Adrenal gland (tissue), 12 donors: ENCODE data around the gene COPS6. TPM values are rescaled to one million over a fixed set of nuclear protein-coding genes. Genes with fewer than 3 reads are reported as not detected.

Source experiments
- DNase-seq, 7 donors: peaks; one replicate each; pipeline ENCODE4 v3.0.0-alpha.2; 2019 to 2020
- H3K27ac ChIP-seq, 5 donors: fragments of 200-600 bp; sonication (generic) in 4 of 5; 1 replicate in 3 of 5; 2 replicates in 2 of 5; pipeline versions ENCODE4 v1.5.1 to v1.8.0; 2016 to 2020; ENCODE audit warnings: mild to moderate bottlenecking in 1 of 5
- H3K27me3 ChIP-seq: fragments of 200-600 bp; 2 replicates; pipeline ENCODE4 v1.8.0; 2021
- H3K36me3 ChIP-seq, 2 donors: fragments of 200-600 bp; replicated peaks in 1 of 2; 1 replicate in 1 of 2; 2 replicates in 1 of 2; pipeline versions ENCODE4 v1.5.1 to v1.8.0; 2018 to 2022
- H3K4me1 ChIP-seq, 2 donors: fragments of 200-600 bp; replicated peaks in 1 of 2; 1 replicate in 1 of 2; 2 replicates in 1 of 2; pipeline versions ENCODE4 v1.5.1 to v1.8.0; 2018 to 2021
- H3K4me3 ChIP-seq, 4 donors: fragments of 200-600 bp; sonication (generic) in 3 of 4; one replicate each; pipeline ENCODE4 v1.5.1; 2016 to 2018
- H3K9me3 ChIP-seq, 3 donors: fragments of 200-600 bp; sonication (generic) in 1 of 3; replicated peaks in 1 of 3; 1 replicate in 2 of 3; 2 replicates in 1 of 3; pipeline versions ENCODE4 v1.5.1 to v1.8.0; 2016 to 2021
- POLR2A ChIP-seq, 2 donors: fragments of 450-650 bp; IDR thresholded peaks; one replicate each; pipeline ENCODE4 v1.6.1; 2017; ENCODE audit warnings: antibody characterized with exemption in 2 of 2, mild to moderate bottlenecking in 2 of 2, moderate library complexity in 1 of 2
- WGBS, 4 donors: extraction: QIAGEN DNeasy Blood & Tissue Kit in 2 of 4; methylation state at CpG; one replicate each; pipeline versions ENCODE4 v1.1.5 to v1.1.7; 2013 to 2017; 5-methylcytosine and 5-hydroxymethylcytosine counted together
- intact Hi-C, 2 donors: fragments of 100-400 bp; cut with DNase I; formaldehyde crosslinking; loops; one replicate each; pipeline versions ENCODE4 v1.14.1 to v1.15.0; 2022 to 2023
- polyA plus RNA-seq, 3 donors: library from polyadenylated mRNA; stranded (reverse); fragments of 200-250 nt in 2 of 3; fragments of 350-450 nt in 1 of 3; fragmentation: Illumina TruSeq in 1 of 3; extraction: RNeasy Lipid Tissue Mini Kit (QIAGEN cat#74804) in 1 of 3; gene quantifications; one replicate each; pipeline ENCODE4 v1.2.3, GENCODE V29; 2013 to 2014
- total RNA-seq, 9 donors: library from RNA; depleted of rRNA in 4 of 9; stranded (reverse); fragments of >200 nt in 4 of 9; fragments of 120-200 nt in 1 of 9; fragmentation: NEBNext Ultra II Directional in 1 of 9; extraction: Animal tissue kit (Norgen Biotek cat#: 25700) in 1 of 9; gene quantifications; one replicate each; pipeline versions ENCODE4 v1.1.0 to v1.2.4, GENCODE V29; 2013 to 2023
- TF ChIP-seq, protein P1 (sequence below), 6 experiments: fragments of 450-650 bp in 4 of 6; fragments of 200-600 bp in 2 of 6; sonication (generic) in 1 of 6; IDR thresholded peaks; 1 replicate in 5 of 6; 2 replicates in 1 of 6; pipeline versions ENCODE4 v1.5.1 to v1.8.0; 2016 to 2021; ENCODE audit warnings: antibody characterized with exemption in 6 of 6, mild to moderate bottlenecking in 2 of 6, moderate library complexity in 1 of 6
- donor health status: healthy with polysubstance abuse.
- donor health status: Bipolar disorder and iron deficiency.
- donor health status: DM: yes; HTN: yes; CAD: no.
- donor health status: DM: no; HTN: no; CAD: no.
- donor health status: DM: no; HTN: no; CAD: no.
- donor health status: DM: yes; HTN: yes; CAD: no.

Gene COPS6
- total and polyA plus RNA-seq, 12 donors: 25.5 to 194 (median 108) TPM

DNA sequence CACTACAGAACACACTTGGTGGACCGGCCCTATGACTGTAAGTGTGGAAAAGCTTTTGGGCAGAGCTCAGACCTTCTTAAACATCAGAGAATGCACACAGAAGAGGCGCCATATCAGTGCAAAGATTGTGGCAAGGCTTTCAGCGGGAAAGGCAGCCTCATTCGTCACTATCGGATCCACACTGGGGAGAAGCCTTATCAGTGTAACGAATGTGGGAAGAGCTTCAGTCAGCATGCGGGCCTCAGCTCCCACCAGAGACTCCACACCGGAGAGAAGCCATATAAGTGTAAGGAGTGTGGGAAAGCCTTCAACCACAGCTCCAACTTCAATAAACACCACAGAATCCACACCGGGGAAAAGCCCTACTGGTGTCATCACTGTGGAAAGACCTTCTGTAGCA lies 24.6 kb upstream of the COPS6 start:
- H3K27me3 ChIP-seq: no peaks in the 10 kb centered on the region
- TF ChIP-seq POLR2A (IDR thresholded peaks at IDR 0.05): no peak
- TF ChIP-seq, protein P1, sequence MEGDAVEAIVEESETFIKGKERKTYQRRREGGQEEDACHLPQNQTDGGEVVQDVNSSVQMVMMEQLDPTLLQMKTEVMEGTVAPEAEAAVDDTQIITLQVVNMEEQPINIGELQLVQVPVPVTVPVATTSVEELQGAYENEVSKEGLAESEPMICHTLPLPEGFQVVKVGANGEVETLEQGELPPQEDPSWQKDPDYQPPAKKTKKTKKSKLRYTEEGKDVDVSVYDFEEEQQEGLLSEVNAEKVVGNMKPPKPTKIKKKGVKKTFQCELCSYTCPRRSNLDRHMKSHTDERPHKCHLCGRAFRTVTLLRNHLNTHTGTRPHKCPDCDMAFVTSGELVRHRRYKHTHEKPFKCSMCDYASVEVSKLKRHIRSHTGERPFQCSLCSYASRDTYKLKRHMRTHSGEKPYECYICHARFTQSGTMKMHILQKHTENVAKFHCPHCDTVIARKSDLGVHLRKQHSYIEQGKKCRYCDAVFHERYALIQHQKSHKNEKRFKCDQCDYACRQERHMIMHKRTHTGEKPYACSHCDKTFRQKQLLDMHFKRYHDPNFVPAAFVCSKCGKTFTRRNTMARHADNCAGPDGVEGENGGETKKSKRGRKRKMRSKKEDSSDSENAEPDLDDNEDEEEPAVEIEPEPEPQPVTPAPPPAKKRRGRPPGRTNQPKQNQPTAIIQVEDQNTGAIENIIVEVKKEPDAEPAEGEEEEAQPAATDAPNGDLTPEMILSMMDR (IDR thresholded peaks at IDR 0.05): no peak
- peaks cover 0 to 44% of the 10 kb centered on the region in 2 donors for H3K36me3 ChIP-seq
- no peak overlapping the region for H3K27ac ChIP-seq
- intact Hi-C loops: no loop called here
- WGBS, 4 donors: 86 to 93% (median 92%) methylated on average over 9 of the region's 9 CpGs
- H3K4me1 ChIP-seq: peaks cover 6 to 16% of the 10 kb centered on the region in 2 donors
- H3K4me3 ChIP-seq: no peak overlapping the region
- no peak for DNase-seq
- no peaks in the 10 kb centered on the region for H3K9me3 ChIP-seq

- TF ChIP-seq, protein P1 (IDR thresholded peaks at IDR 0.05): no peak
- no peak for TF ChIP-seq POLR2A (IDR thresholded peaks at IDR 0.05)
- peak in 3 of 7 donors; percentile 36 to 63 (median 41) for DNase-seq
- Histone ChIP-seq H3K27ac (peak overlapping the region in 4 of 5 donors; percentile 42 to 73 (median 50)), H3K4me1 (peaks cover 6 to 16% of the 10 kb centered on the region in 2 donors), H3K36me3 (peaks cover 0 to 42% of the 10 kb centered on the region in 2 donors), H3K9me3 (peaks cover 0 to under 1% (median 0%) of the 10 kb centered on the region in 3 donors), H3K27me3 (no peaks in the 10 kb centered on the region), H3K4me3 (no peak overlapping the region)
- intact Hi-C loops: no loop called here
- 42 to 50% (median 46%) methylated on average over 8 of the region's 8 CpGs for WGBS, 4 donors
These were observed 23.1 kb upstream of the COPS6 start for GRCh38 chr7:100065452-100066186.

DNA sequence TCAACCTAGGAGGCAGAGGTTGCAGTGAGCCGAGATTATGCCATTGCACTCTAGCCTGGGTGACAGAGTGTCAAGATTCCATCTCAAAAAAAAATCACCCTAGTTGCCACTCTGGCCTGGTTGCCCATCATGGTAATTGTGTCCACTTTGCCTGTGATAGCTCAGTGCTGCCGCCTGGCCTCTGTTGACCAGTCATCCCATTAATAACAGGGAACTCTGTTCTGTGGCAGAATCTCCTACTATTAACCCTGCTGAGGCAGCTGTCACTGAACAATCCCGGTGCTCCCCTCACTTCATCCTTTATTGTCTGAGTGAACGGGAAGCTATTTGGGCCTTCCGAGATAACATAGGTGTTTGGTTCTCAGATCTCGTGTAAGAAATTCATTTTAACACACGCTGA lies 21.8 kb upstream of the COPS6 start:
- intact Hi-C loops: no loop called here
- H3K36me3 ChIP-seq: peaks cover 0 to 52% of the 10 kb centered on the region in 2 donors
- peaks cover 0 to 14% (median 0%) of the 10 kb centered on the region in 3 donors for H3K9me3 ChIP-seq
- peak overlapping the region in 1 of 5 donors; percentile 22 for H3K27ac ChIP-seq
- TF ChIP-seq, protein P1 (IDR thresholded peaks at IDR 0.05): no peak
- TF ChIP-seq POLR2A (IDR thresholded peaks at IDR 0.05): no peak
- WGBS, 4 donors: 88 to 96% (median 93%) methylated on average over 6 to 7 of the region's 7 CpGs
- no peaks in the 10 kb centered on the region for H3K27me3 ChIP-seq
- peaks cover 6 to 16% of the 10 kb centered on the region in 2 donors for H3K4me1 ChIP-seq
- DNase-seq: no peak
- no peak overlapping the region for H3K4me3 ChIP-seq

GRCh38 chr7:100069991-100070390 lies 18.8 kb upstream of the COPS6 start:
- peaks cover 0 to 59% of the 10 kb centered on the region in 2 donors for H3K36me3 ChIP-seq
- no peak overlapping the region for H3K4me3 ChIP-seq
- H3K4me1 ChIP-seq: peaks cover 6 to 14% of the 10 kb centered on the region in 2 donors
- intact Hi-C loops: no loop called here
- TF ChIP-seq, protein P1 (IDR thresholded peaks at IDR 0.05): no peak
- no peak for TF ChIP-seq POLR2A (IDR thresholded peaks at IDR 0.05)
- DNase-seq: no peak
- H3K27me3 ChIP-seq: no peaks in the 10 kb centered on the region
- peaks cover 0 to 19% (median 0%) of the 10 kb centered on the region in 3 donors for H3K9me3 ChIP-seq
- 95 to 99% (median 97%) methylated on average over 5 of the region's 5 CpGs for WGBS, 4 donors
- no peak overlapping the region for H3K27ac ChIP-seq
